WERI-Rb-1 (cell line): ENCODE measurements around the gene PLD5.
A peak's percentile ranks its signal among the peaks of the same experiment; 100 is the strongest.

Experiments
- DNase-seq: peaks from one replicate; pipeline ENCODE4 v3.0.0-alpha.2; 2020
- H3K27ac ChIP-seq: fragments of 250-450 bp; sonication (Bioruptor Pico); 2 replicates; pipeline ENCODE4 v1.5.1; 2020; ENCODE audit warnings: mild to moderate bottlenecking, moderate library complexity
- H3K27me3 ChIP-seq: fragments of 250-450 bp; sonication (Bioruptor Pico); 2 replicates; pipeline ENCODE4 v1.5.1; 2021; ENCODE audit warnings: mild to moderate bottlenecking, low read depth, moderate library complexity; ENCODE audit not compliant: insufficient read depth, severe bottlenecking
- H3K36me3 ChIP-seq: fragments of 250-450 bp; sonication (Bioruptor Pico); 2 replicates; pipeline ENCODE4 v1.5.1; 2020; ENCODE audit warnings: mild to moderate bottlenecking, moderate library complexity
- H3K4me3 ChIP-seq: 2 replicates; pipeline ENCODE4 v1.5.1; 2011; ENCODE audit warnings: low read depth, mild to moderate bottlenecking, control low read depth, low read length
- H3K9me3 ChIP-seq: fragments of 250-450 bp; sonication (Bioruptor Pico); 2 replicates; pipeline ENCODE4 v1.5.1; 2021; ENCODE audit warnings: mild to moderate bottlenecking, moderate library complexity; ENCODE audit not compliant: severe bottlenecking
- TF ChIP-seq, protein P1 (sequence below): IDR thresholded peaks from 2 replicates; pipeline ENCODE4 v1.5.1; 2011; ENCODE audit warnings: low read depth, mild to moderate bottlenecking, control low read depth, inconsistent platforms, low read length

The PLD5 gene

DNA sequence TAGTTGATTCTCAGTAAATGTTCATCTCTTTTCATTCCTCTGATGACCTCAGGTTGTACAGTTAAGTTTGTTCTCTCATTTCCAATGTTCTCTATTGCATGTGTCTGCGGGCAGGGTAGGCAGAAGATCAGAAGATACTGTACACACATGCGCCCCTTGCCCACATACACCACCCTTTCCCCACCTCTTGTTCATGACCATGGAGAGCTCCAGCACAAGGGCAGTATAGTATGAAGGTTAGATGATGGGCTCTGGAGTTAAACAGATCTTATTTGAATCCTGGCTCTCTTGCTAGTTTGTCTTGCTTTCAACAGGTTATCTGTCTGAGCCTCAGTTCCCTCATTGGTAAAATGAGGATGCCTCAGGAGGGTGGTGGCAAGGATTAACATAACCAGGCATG is 17.8 kb upstream of the PLD5 start:
- DNase-seq: no peak
- Histone ChIP-seq H3K4me3 (no peak overlapping the region), H3K27me3 (no peaks in the 10 kb centered on the region), H3K9me3 (no peaks in the 10 kb centered on the region), H3K36me3 (no peaks in the 10 kb centered on the region), H3K27ac (no peak overlapping the region)
- TF ChIP-seq, protein P1, sequence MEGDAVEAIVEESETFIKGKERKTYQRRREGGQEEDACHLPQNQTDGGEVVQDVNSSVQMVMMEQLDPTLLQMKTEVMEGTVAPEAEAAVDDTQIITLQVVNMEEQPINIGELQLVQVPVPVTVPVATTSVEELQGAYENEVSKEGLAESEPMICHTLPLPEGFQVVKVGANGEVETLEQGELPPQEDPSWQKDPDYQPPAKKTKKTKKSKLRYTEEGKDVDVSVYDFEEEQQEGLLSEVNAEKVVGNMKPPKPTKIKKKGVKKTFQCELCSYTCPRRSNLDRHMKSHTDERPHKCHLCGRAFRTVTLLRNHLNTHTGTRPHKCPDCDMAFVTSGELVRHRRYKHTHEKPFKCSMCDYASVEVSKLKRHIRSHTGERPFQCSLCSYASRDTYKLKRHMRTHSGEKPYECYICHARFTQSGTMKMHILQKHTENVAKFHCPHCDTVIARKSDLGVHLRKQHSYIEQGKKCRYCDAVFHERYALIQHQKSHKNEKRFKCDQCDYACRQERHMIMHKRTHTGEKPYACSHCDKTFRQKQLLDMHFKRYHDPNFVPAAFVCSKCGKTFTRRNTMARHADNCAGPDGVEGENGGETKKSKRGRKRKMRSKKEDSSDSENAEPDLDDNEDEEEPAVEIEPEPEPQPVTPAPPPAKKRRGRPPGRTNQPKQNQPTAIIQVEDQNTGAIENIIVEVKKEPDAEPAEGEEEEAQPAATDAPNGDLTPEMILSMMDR: no peak

DNA sequence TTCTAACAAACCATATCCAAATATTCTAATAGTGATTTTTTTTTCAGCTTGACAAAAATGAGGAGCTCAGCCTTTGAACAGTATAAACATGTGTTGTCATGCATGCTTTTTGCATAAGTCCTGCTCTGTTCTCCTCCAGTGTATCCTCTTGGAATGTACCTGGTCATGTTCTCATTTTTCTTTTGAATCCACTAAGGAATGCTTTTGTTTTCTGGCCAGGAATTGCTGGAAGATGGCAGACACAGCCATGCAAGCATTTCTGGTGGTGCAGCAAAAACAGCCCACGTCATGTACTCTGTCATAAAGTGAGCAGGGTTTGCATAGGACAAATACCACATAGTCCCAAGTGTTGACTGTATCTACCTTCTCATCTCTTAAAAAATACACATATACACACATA is 11.5 kb upstream of the PLD5 start:
- no peak overlapping the region for H3K4me3 ChIP-seq
- TF ChIP-seq, protein P1: no peak
- H3K27me3 ChIP-seq: no peaks in the 10 kb centered on the region
- H3K27ac ChIP-seq: no peak overlapping the region
- no peak for DNase-seq
- H3K9me3 ChIP-seq: no peaks in the 10 kb centered on the region
- H3K36me3 ChIP-seq: no peaks in the 10 kb centered on the region

DNA sequence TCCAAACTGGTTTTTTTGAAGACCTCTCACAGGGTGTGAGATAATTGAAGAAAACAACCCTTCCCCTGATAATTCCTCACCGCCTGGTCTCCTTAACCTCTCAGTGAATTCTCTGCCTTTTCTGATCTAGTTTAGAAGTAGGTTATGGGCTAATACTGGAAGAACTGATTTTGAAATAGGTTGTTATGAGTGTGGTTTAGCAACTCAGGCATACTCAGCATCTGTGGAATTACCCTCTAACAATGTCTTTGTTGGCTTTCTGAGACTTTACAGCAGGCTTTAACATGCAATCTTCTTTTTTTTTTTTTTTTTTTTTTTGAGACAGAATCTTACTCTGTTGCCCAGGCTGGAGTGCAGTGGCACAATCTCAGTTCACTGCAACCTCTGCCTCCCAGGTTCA is 10.3 kb upstream of the PLD5 start:
- Histone ChIP-seq H3K9me3 (no peaks in the 10 kb centered on the region), H3K4me3 (no peak overlapping the region), H3K36me3 (no peaks in the 10 kb centered on the region), H3K27ac (no peak overlapping the region), H3K27me3 (no peaks in the 10 kb centered on the region)
- TF ChIP-seq, protein P1: no peak
- DNase-seq: no peak

- no peaks in the 10 kb centered on the region for H3K36me3 ChIP-seq
- H3K27me3 ChIP-seq: no peaks in the 10 kb centered on the region
- DNase-seq: no peak
- no peak overlapping the region for H3K4me3 ChIP-seq
- TF ChIP-seq, protein P1: no peak
- H3K9me3 ChIP-seq: no peaks in the 10 kb centered on the region
- no peak overlapping the region for H3K27ac ChIP-seq
Observed at GRCh38 chr1:242530761-242531160, 6.3 kb upstream of the PLD5 start.

DNA sequence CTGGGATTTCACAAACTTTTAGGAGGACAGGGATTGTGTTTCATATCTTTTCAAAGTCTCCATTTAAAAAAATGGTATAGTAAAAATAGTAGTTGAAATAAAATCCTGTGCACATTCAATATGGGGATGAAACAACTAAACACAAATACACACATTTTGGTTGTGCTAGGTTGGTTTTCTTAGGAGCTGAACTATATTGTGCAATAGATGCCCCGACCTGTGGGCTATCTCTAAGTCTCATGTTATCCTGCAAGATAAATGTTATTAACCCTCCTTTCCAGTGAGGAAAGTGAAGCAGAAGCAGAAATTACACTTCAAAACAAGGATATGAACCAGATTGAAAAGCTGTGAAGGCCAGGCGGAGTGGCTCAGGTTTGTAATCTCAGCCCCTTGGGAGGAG is 1.3 kb upstream of the PLD5 start:
- no peak for DNase-seq
- Histone ChIP-seq H3K27ac (no peak overlapping the region), H3K27me3 (peaks cover 4% of the 10 kb centered on the region), H3K36me3 (no peaks in the 10 kb centered on the region), H3K9me3 (no peaks in the 10 kb centered on the region), H3K4me3 (no peak overlapping the region; the same call in 1 of the 2 replicates)
- TF ChIP-seq, protein P1: no peak

DNA sequence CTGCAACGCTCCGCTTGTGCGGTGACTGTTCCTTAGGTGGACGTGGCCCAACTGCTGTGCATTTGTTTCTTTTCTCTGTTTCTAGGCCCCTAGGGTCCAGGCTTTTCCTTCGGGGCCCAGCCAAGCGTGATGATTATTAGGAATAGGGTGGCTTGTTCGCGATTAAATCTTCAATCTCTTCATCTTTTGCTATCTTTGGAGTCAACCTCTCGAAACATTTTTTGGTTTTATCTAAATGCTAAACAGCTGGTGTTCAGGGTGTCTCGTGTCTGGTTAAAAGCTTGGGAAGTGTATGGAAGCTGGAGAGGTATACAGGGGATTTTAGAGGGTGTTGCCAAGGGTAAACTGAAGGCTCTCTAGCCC is 844 bp upstream of the PLD5 start:
- no peak for DNase-seq
- TF ChIP-seq, protein P1: no peak
- no peaks in the 10 kb centered on the region for H3K9me3 ChIP-seq
- peaks cover 4% of the 10 kb centered on the region for H3K27me3 ChIP-seq
- no peak overlapping the region for H3K27ac ChIP-seq
- no peaks in the 10 kb centered on the region for H3K36me3 ChIP-seq
- peak overlapping the region; percentile 69 for H3K4me3 ChIP-seq
